Kidney (tissue), 14 donors: ENCODE results near the gene SKOR1. TPM values are rescaled to one million over a fixed set of nuclear protein-coding genes. Genes with fewer than 3 reads are reported as not detected.

Source experiments
- DNase-seq, 5 donors: peaks; one replicate each; pipeline ENCODE4 v3.0.0-alpha.2; 2013 to 2020
- FAIRE-seq: peaks from 2 replicates; lab custom pipeline; 2012; peaks lifted over from hg19 to GRCh38; lab: Jason Lieb, UNC
- H3K27ac ChIP-seq, 2 donors: one replicate each; pipeline ENCODE4 v1.7.0; 2013; ENCODE audit warnings: low read depth in 2 of 2, low read length in 2 of 2, inconsistent platforms in 1 of 2
- H3K27me3 ChIP-seq: one replicate; pipeline ENCODE4 v1.7.1; 2013; ENCODE audit warnings: low read length, inconsistent platforms; ENCODE audit not compliant: control insufficient read depth, insufficient read depth
- H3K36me3 ChIP-seq, 3 donors: one replicate each; pipeline versions ENCODE4 v1.7.0 to v1.7.1; 2013; ENCODE audit warnings: low read length in 3 of 3, control low read depth in 1 of 3, inconsistent platforms in 1 of 3; ENCODE audit not compliant: insufficient read depth in 3 of 3, control insufficient read depth in 2 of 3
- H3K4me1 ChIP-seq, 3 donors: one replicate each; pipeline versions ENCODE4 v1.7.0 to v1.7.1; 2013; ENCODE audit warnings: low read length in 3 of 3, inconsistent platforms in 1 of 3, low read depth in 1 of 3; ENCODE audit not compliant: control insufficient read depth in 2 of 3, insufficient read depth in 2 of 3
- H3K4me3 ChIP-seq, 3 donors: one replicate each; pipeline versions ENCODE4 v1.7.0 to v1.8.1; 2013; ENCODE audit warnings: low read length in 3 of 3, control low read depth in 1 of 3, inconsistent platforms in 1 of 3
- H3K9ac ChIP-seq, 3 donors: one replicate each; pipeline versions ENCODE4 v1.7.0 to v1.7.1; 2013; ENCODE audit warnings: low read length in 3 of 3, control low read depth in 1 of 3, inconsistent platforms in 1 of 3
- H3K9me3 ChIP-seq, 3 donors: one replicate each; pipeline versions ENCODE4 v1.7.0 to v1.7.1; 2013; ENCODE audit warnings: low read length in 3 of 3, control low read depth in 1 of 3, inconsistent platforms in 1 of 3; ENCODE audit not compliant: control insufficient read depth in 2 of 3, insufficient read depth in 1 of 3
- intact Hi-C: fragments of 100-400 bp; cut with DNase I; formaldehyde crosslinking; loops from one replicate; pipeline ENCODE4 v1.11.1; 2022
- polyA plus RNA-seq: library from polyadenylated mRNA; stranded (reverse); fragments of 350-450 nt; fragmentation: Illumina TruSeq; extraction: RNeasy Lipid Tissue Mini Kit (QIAGEN cat#74804); gene quantifications from one replicate; pipeline ENCODE4 v1.2.3, GENCODE V29; 2014; ENCODE audit warnings: low read depth, low replicate concordance; ENCODE audit not compliant: insufficient read depth
- total RNA-seq: library from RNA; stranded (reverse); fragmentation: NEBNext Ultra II Directional; extraction: Animal tissue kit (Norgen Biotek cat#: 25700); gene quantifications from one replicate; pipeline ENCODE4 v1.2.1, GENCODE V29; 2021
- TF ChIP-seq, protein P1 (sequence below): IDR thresholded peaks from 3 replicates; pipeline ENCODE4 v1.5.1; 2012; ENCODE audit warnings: mild to moderate bottlenecking, moderate library complexity, borderline replicate concordance; ENCODE audit not compliant: insufficient read depth; ENCODE audit errors: extremely low read depth
- donor health status: control.
- donor health status: control.
- donor health status: control.
- donor health status: control.
- donor health status: control.
- donor health status: DM: yes; HTN: yes; CAD: no.
- donor health status: Normal renal cell carcinoma (clear cell type).

SKOR1 gene
- total and polyA plus RNA-seq, 2 donors from 2014 or later: 0.22 to 0.57 TPM

DNA sequence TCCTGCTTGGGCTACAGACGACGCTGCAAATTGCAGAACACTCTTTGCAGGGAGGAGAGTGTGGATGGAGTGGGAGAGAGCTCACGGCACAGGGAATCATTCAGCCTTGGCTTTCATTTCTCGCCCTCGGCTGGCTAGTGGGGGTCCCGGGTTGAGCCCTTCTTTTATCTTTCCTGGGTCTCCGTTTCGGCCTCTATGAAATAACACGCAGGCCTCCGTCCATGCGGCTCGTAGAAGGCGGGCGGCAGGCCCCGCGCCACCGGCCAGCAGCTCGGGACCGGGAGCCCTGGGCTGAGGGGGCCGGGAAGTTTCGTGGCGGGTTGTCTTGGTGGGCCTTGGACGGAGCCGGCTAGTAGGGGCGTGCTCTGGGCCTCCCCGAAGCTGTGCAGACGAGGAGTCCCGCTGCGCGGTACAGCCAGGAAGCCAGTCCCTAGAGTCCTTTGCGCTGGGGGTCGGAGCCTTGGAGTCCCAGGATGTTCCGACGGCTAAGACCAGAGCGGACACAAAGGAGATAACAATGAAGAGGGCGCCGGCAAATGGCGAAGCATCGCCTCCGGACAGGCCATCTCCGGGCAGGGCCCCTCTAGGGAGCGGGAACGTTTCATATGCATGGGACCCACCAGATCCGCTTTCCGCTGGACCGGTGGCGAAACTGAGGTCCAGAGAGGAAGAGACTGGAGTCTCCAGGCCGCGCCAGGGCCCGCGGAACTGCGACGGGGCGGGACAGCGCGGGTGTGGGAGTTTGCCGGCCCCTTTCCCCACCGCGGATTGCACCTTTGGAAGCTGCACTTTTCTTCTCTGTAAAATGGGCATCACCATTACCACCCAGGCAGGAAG lies 10.2 kb downstream of the SKOR1 start:
- peak overlapping the region; percentile 37 to 59 (median 40) for H3K4me3 ChIP-seq
- peaks cover 0 to 24% (median 19%) of the 10 kb centered on the region in 3 donors for H3K4me1 ChIP-seq
- DNase-seq (peak in 4 of 5 donors; percentile 30 to 79 (median 59)), FAIRE-seq (no peak)
- H3K9me3 ChIP-seq: no peaks in the 10 kb centered on the region
- TF ChIP-seq, protein P1, sequence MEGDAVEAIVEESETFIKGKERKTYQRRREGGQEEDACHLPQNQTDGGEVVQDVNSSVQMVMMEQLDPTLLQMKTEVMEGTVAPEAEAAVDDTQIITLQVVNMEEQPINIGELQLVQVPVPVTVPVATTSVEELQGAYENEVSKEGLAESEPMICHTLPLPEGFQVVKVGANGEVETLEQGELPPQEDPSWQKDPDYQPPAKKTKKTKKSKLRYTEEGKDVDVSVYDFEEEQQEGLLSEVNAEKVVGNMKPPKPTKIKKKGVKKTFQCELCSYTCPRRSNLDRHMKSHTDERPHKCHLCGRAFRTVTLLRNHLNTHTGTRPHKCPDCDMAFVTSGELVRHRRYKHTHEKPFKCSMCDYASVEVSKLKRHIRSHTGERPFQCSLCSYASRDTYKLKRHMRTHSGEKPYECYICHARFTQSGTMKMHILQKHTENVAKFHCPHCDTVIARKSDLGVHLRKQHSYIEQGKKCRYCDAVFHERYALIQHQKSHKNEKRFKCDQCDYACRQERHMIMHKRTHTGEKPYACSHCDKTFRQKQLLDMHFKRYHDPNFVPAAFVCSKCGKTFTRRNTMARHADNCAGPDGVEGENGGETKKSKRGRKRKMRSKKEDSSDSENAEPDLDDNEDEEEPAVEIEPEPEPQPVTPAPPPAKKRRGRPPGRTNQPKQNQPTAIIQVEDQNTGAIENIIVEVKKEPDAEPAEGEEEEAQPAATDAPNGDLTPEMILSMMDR: no peak
- H3K9ac ChIP-seq: peak overlapping the region in 1 of 3 donors; percentile 26
- intact Hi-C loops: loop anchor here (10.0 kb wide), 1 partner anchor 371 kb away; no protein-coding TSS in a partner anchor
- H3K36me3 ChIP-seq: no peaks in the 10 kb centered on the region
- no peak overlapping the region for H3K27ac ChIP-seq
- H3K27me3 ChIP-seq: peaks cover 34% of the 10 kb centered on the region

DNA sequence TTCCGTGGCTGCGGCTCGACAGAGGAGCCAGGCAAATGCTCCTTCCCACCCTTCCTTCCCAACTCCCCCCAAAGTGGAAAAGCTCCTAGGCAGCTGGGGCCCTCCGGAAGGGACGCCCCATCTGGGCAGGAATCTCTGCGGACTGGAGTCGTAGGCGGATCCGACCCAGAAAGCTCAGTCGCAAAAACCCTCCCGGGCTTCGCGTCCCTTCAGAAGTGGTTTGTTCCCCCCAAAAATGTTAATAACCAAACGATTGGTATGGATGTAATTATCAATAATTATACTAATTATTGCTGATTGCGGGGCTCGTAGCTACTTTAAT lies 10.8 kb downstream of the SKOR1 start:
- Histone ChIP-seq H3K27ac (no peak overlapping the region), H3K36me3 (no peaks in the 10 kb centered on the region), H3K9me3 (no peaks in the 10 kb centered on the region), H3K4me3 (peak overlapping the region in 2 of 3 donors; percentile 40 to 59), H3K9ac (peak overlapping the region in 2 of 3 donors; percentile 24 to 26), H3K27me3 (peaks cover 28% of the 10 kb centered on the region), H3K4me1 (peaks cover 0 to 27% (median 19%) of the 10 kb centered on the region in 3 donors)
- intact Hi-C loops: loop anchor here (10.0 kb wide), 1 partner anchor 371 kb away; no protein-coding TSS in a partner anchor
- TF ChIP-seq, protein P1: no peak
- no peak for FAIRE-seq
- DNase-seq: peak in 2 of 5 donors; percentile 14 to 60

DNA sequence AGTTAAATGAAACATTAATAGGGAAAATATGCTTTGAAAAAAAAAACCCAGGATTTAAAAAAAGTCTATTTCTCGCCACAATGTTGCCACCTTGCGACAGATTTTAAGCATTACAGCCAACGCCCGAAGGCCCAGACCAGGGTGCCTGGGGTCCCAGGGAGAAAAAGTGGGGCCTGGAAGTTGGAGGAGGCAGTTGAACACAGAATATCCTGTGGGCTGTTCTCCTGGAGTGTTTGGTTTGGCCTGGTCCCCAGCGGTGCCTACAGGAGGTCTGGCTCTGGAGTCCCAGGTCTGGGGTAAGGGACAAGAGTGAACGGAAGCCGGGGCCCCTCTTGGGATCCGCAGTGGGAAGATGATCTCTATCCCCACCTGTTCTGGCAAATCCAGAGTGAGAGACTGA lies 11.2 kb downstream of the SKOR1 start:
- TF ChIP-seq, protein P1: peak; percentile 74
- Histone ChIP-seq H3K4me1 (peaks cover 0 to 31% (median 19%) of the 10 kb centered on the region in 3 donors), H3K9ac (peak overlapping the region in 1 of 3 donors; percentile 26), H3K9me3 (no peaks in the 10 kb centered on the region), H3K27me3 (peaks cover 25% of the 10 kb centered on the region), H3K27ac (no peak overlapping the region), H3K36me3 (no peaks in the 10 kb centered on the region), H3K4me3 (peak overlapping the region in 2 of 3 donors; percentile 40 to 59)
- FAIRE-seq: no peak
- peak in 4 of 5 donors; percentile 59 to 72 (median 65) for DNase-seq
- intact Hi-C loops: loop anchor here (10.0 kb wide), 1 partner anchor 372 kb away; no protein-coding TSS in a partner anchor
